HG03439 (cell line): ENCODE data around the gene SSX2IP.
"Not testable (repeated sequence)": the region's sequence is repeated elsewhere in the genome, so short reads cannot be mapped to it uniquely, and the experiment has no call there.

Experiments
- ATAC-seq: cut with Tn5 transposase; IDR thresholded peaks from one replicate; pipeline ENCODE4 v1.9.1; 2021; ENCODE audit warnings: mild to moderate bottlenecking, moderate library complexity; ENCODE audit not compliant: unreplicated experiment

SSX2IP gene

GRCh38 chr1:84677415-84678099 is 12.7 kb downstream of the SSX2IP start:
- ATAC-seq = no peak

GRCh38 chr1:84675631-84676030 is 14.6 kb downstream of the SSX2IP start:
- ATAC-seq = no peak

DNA sequence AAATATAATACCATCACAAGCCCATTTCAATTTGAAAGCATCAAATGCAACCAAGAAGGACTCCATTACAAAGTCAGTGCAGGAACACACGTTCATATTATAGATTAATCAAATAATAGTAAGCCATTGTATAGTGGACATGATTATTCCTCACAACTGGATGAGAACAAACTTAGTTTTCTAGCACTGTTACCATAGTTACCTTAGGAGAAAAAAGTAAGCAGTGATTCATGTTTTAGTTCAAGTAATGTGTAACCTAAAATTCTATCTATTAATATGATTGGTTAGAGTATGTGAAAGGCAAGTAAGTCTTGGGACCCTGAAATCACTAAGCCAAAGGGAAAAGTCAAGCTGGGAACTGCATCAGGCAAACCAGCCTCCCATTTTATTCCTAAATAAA is 15.2 kb downstream of the SSX2IP start:
- no peak for ATAC-seq

DNA sequence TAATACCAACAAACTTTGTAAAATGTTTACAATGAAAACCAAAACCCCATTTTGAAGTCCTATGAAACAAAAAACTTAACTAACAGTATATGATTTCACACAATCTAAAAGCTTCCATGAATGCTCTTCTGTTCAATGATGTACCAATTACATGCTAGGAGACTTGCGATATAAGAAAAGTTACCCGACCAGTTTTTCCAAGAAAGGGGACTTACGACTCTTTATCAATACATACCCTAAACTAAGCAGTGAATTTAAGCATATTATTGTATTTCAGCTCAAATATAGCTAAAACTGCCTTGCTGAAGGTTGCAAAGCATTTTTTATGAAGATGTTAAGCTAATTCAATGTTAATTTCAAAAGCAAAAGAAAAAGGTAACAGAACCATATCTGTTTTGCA is 15.6 kb downstream of the SSX2IP start:
- ATAC-seq = no peak

- no peak for ATAC-seq
These were observed 16.2 kb downstream of the SSX2IP start for GRCh38 chr1:84674021-84674420.

DNA sequence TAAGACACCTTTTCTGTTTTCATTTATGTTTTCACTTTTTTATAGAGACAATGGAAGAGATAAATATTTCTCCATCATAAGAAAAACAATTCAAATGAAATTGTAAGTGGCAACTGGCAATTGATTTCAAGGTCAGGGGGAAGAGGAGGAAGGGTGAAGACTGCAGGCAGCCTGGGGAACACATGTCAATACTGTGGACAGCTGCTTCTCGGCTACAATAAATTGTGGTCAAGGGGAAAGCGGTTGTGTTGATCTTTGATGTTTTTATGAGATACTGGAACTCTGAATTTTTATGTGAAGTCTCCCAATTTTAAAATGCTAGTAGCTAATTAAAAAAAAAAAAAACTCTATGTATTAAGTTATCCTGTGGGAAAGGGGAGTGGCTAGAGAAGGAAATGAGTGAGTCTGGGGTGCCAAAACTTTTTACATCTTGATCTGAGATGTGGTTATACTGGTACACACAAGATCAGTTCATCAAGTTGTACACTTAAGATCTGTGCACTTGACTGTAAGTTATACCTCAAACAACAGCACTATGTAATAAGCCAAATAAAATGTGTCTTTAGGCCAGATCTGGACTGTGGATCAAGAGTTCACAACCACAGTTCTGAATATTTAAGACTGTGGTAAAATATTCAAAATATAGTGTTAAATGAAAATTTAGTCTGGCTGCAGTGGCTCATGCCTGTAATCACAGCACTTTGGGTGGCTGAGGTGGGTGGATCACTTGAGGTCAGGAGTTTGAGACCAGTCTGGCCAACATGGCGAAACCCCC is 18.0 kb downstream of the SSX2IP start:
- ATAC-seq = no peak

DNA sequence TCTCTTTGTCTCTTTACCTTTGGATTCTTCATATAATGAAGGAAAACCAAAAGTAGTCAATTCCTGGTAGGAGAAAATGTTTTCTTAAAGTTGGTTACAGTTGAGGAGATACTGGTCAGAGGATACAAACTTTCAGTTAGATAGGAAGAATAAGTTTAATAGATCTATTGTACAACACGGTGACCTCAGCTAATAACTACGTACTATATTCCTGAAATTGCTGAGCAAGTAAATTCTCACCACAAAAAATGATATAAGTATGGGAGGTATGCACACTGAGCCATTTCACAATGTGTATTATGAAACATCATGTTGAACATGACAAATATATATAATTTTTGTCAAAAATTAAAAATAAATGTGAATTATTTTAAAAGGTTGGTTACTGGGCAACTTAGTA is 20.4 kb downstream of the SSX2IP start:
- ATAC-seq = no peak

DNA sequence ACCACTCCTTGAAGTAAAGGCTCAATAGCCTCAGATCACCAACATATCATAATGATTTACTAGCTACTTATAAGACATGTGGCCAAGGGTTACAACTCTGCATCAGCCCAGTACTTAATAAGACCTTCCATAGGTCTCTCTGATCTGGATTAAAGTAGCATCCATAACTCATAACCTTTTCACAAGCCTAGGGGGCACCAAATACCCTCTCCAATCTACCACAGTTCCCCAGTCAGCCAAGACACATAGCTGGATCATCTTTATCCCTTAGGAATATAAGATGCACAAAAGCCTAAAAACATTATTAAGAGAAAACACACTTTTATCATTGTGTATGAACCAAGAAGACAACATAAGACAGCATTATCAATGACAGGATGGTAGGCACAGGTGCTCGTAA is 22.1 kb downstream of the SSX2IP start:
- ATAC-seq = no peak

- no peak for ATAC-seq
These were observed 24.5 kb downstream of the SSX2IP start for GRCh38 chr1:84665703-84666317.

DNA sequence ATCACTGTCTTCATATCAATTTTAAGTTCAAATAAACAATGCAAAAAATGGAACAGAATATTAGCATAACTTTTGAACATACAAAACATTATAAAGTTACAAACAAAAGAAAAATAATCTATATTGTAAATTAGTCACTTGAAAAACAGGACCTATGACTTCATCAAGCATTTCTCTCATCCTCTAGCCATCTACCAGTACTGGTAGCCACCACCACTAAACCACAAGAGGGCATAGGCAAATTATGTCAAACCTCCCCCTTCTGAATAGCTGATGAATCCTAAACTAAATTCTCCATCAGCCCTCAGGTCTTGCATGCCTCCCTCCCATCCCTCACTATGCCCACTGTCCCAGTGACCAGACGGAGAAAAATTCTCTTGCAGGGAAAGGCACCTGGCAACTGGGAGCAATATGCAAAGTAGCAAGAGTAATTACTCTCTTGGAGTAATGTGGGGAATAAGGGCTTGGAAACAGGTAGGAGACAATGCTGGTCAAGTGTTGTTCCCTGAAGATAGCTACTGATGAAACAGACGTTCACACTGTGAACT is 37.1 kb downstream of the SSX2IP start:
- ATAC-seq = no peak

- no peak for ATAC-seq
These were observed 45.8 kb downstream of the SSX2IP start for GRCh38 chr1:84644472-84644871.

GRCh38 chr1:84643183-84643582 is 47.1 kb downstream of the SSX2IP start:
- no peak for ATAC-seq

- no peak for ATAC-seq
These were observed 47.5 kb downstream of the SSX2IP start for GRCh38 chr1:84642774-84643173.

DNA sequence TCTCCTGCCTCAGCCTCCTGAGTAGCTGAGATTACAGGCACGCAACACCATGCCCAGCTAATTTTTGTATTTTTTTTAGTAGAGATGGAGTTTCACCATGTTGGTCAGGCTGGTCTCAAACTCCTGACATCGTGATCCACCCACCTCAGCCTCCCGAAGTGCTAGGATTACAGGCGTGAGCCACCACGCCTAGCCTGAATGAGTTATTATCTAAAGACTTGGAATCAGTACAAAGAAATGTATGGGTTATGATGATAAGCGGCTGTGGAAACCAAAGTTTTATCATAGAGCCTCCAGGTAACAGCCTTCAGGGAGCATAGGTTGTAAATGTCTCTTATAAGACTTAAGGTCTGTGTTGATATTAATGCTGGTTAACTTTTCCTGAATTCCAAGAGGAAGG is 50.5 kb downstream of the SSX2IP start:
- not testable (repeated sequence) for ATAC-seq

DNA sequence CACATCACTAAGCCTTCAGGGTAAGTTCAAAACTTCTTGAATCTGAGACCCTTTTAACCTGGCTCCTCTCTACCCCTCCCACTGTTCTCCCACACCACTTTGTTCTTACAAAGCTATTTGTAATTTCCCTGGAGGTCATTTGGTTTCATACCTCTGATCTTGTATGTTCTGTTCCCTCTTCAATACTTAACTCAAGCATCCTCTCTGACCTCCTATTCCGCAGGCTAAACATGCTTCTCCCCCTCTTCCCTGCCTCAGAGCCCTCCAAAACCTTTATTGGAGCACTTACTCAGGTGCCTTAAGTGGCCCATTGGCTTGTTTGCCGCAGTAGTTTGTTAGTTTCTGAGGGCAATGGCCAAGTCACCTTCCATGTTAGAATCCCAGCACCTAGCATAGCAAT is 54.8 kb downstream of the SSX2IP start:
- no peak for ATAC-seq

DNA sequence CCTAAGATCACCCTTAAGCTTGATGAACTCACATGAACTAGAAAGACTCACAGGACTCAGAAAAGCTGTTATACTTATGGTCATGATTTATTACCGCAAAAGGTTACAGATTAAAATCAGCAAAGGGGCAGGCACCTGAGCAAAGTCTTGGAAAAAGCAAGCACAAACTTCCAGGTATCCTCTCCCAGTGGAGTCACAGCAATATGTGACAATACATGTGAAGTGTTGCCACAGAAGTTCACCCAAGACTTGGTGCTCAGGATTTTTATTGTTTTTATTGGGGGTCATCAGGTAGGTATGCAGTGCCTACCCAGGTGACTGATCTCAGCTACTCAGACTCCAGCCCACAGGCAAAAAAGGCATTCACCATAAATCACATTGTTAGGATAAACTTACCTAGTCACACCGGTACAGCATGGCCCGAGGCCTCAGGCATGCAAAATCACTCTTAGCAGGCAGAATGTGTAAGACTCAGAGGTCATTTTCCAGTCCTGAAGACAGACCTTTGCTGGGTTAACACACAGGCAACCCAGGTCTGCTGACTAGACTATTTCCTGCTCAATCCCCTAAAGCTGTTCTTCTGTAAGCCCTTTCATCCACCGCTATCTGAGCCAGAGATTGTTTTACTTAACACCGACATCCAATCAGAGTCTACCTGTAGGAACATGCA is 55.6 kb downstream of the SSX2IP start:
- ATAC-seq = no peak

- ATAC-seq = no peak
These were observed 57.4 kb downstream of the SSX2IP start for GRCh38 chr1:84632673-84633434.

- no peak for ATAC-seq
These were observed 58.1 kb downstream of the SSX2IP start for GRCh38 chr1:84632137-84632536.

- ATAC-seq = no peak
These were observed 65.4 kb downstream of the SSX2IP start for GRCh38 chr1:84624876-84625275.

DNA sequence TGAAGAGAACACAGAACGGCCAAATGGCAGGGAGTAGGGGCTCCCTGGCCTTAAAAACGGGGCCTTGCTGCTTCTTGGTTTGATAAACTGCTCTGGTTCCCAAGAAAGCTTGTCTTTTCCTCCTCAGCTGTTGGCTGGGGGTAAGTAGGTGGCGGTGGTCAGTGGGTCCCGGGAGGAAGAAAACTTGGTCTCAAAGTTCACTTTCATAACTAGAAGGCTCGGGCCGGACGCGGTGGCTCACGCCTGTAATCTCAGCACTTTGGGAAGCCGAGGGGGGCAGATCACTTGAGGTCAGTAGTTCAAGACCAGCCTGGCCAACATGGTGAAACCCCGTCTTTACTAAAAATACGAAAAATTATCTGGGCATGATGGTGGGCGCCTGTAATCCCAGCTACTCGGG is 68.7 kb downstream of the SSX2IP start:
- no peak for ATAC-seq
